SHP77 (cell line): Measurements from ENCODE around the gene UNC5A.
A peak's percentile ranks its signal among the peaks of the same experiment; 100 is the strongest.

Source experiments
- DNase-seq, 2 experiments: peaks; one replicate each; lab custom pipeline; 2025; lab: John Stamatoyannopoulos, UW

The UNC5A gene

DNA sequence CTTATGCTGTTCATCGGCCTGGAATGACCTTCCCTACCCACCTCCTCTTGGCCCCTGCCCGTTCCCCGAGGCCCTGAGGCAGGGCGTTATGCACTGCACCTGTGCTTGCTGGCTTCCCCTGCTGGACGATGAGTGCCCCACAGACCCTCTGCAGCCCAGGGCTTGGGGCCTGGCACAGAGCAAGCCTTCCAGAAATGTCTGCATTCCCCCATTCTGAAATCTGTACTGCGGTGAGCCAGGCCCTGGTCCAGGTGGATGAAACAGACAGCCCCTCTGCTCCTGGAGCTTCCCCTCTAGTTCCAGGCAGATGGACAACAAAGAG, 35.0 kb downstream of the UNC5A start:
- no peak for DNase-seq

DNA sequence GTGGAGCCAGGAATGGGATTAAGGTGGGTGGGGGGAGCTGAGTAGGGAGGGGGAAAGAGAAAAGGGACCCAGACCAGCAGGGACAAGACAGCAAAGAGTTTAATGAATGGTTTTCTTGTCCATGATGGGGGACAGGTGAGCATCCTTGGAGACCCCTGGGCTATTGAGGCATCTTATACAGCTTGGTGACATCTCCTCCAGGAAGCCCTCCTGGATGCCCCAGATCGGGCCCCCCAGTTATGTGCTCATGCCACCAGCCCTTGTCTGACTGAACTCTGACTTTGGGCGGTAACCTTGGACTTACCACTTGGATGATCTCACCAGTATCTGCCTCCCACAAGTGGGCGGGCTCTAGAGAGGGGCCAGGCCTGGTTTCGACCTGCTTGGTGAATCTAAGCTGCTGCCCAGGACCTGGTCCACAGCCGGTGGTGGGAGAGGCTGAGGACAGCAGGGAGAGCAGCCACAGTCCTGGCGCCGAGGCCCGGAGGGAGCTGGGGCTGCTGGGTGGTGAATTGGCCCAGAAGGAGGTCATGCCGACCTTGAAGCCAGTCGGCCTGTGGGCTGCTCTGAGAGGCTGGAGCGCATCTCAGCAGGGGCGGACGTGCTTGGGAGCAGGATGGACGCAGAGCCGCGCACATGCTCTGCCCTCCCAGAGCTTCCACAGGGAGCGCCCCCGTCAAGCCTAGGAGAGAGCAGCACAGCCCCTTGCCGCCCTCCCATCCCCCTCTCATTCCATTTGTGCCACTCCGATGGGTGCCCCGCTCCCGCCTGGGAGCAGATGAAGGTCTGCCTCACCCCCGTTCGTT, 36.2 kb downstream of the UNC5A start:
- no peak for DNase-seq

DNA sequence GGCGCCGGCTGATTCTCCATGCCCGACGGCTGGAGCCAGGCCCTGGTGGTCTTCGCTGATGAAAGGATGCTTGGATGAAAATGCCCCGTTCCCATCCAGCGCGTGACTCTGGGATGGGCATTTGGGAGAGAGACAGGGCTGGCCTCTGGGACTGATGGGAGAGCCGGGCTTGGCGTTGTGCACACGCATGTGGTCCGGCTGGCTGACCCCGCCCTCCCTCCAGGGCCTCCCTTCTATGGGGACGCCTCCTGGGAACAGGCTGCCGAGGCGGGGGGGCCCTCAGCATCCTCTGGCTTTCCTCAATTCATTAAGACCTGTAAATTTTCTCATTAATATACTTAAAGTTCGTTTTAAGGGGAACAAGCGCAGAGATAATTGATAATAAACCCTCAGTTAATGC, 36.8 kb downstream of the UNC5A start:
- no peak for DNase-seq

DNA sequence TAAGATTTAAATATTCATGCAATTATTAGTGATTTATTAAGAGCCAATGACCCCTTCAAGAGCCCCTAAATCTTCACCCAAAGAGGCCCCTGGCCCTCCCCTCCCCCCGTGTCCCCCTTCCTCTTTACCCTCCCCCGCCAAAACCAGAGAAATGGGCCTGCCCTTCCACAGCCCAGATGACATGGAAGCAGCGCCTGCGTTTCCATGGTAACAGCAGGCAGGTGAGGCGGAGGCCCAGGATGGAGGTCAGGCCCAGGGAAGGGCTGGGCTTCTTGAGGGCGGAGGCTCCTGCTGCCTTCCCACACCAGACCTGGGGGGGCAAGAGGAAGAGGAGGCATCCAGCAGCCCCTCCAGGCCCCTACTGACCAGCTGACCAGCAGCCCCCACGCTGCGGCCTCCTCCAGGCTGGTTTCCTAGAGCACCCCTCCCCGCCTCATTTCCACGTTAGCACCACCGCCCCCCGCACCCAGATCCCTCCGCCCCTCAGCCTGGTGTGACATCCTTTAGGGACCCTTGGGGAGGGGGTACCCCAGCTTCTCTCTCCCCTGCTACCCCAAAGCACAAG, 37.4 kb downstream of the UNC5A start:
- no peak for DNase-seq

DNA sequence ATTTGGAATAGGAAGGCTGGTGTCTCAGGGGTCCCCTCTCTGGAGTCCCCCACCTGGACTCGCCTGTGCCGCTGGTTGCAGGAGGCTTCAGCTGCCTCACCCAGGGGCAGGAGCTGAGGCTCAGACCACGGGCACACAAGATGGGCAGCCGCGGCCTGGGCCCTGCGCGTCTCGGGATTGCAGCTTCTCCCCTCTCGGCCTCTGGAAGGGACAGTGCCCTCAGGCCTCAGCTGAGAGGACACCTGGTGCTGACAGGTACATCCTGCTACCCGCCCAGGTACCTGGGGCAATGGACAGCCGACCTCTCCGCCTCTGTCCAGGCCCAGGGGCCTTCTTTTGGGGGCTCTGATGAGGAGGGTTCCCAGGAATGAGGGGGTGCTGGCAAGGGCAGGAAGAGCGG, 38.3 kb downstream of the UNC5A start:
- DNase-seq: no peak

DNA sequence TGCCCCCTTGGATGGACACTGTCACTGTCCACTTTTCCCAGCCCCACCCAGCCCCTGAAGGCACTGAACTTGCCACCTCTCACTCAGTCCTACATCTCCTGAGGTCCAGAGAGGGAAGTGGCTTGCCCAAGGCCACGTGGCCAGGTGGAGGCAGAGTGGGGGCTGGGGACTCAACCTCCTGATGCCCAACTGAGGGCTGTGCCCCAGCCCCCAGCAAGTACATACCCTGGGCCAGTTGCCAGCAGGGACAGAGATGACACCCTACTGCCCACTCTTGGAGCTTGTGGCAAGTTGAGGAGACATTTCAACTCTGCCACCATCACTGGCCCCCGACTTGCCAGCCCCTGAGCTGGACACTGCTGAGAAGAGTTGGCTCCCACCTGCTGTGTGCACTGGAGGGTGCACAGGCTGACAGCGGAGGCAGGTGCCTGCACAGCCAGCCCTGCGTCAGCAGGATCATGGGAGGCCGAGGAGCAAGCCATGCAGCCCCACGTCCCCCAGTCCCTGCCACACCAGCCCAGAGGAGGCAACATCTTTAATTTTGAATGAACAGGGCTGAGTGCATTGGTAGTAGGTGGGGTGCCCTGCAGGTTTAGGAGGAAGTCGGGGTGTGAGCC, 39.4 kb downstream of the UNC5A start:
- DNase-seq: peak; percentile 15 to 23

DNA sequence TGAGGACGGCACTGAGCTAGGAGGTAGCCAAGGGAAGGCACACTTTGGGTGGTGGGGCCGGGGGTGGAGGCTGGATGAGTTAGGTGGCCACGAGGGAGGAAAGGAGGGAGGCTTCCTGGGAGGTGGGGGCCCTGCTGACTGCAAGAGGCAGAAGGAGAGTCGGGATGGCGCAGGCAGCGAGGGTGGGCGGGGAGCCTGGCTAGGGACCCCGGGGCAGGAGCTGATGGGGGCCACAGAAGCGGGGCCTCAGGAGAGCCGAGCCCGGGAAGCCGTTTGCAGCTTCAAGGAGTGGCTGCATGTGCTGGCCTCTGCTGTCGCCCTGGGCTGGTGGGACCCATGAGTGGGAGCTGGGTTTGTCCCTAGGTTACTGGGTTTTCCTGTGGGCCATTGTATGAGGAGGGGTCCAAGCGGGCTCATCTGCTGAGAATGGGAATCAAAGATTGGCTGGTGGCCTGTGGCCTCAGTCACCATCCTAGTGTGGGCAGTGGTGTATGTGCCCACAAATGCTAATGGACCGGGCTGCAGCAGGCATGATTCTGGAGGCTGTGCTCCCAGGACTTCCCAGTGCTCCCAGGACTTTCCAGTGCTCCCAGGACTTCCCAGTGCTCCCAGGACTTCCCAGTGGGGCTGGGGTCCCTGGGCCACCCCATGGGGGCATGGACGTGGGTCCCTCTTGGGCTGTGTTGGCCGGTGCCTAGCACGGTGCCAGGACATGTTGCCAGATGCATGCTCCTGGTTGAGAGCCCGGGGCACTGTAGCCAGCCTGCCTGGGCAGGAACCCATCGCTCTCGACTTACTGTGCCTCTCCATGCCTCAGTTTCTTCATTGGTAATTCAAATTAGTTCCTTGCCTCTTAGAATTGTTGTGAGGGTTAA, 40.2 kb downstream of the UNC5A start:
- no peak for DNase-seq

DNA sequence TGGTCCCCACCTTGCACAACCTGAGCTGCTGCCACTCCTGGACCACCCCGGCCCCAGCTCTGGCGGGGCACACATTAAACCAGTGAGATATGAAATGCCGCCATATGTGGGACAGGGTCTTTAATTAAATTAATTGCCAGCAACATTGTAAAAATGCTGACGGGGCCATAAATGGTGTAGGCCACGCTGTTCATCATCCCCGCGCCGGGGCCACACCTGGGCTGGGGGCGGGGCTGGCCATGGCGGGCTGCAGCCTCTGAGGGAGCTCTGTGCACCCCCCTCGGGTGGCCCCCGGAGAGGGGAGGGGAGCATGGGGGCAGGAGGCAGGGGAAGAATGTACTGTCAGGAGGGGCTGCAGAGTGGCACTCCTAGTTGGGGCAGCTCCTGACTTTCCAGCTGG, 41.0 kb downstream of the UNC5A start:
- DNase-seq: no peak

DNA sequence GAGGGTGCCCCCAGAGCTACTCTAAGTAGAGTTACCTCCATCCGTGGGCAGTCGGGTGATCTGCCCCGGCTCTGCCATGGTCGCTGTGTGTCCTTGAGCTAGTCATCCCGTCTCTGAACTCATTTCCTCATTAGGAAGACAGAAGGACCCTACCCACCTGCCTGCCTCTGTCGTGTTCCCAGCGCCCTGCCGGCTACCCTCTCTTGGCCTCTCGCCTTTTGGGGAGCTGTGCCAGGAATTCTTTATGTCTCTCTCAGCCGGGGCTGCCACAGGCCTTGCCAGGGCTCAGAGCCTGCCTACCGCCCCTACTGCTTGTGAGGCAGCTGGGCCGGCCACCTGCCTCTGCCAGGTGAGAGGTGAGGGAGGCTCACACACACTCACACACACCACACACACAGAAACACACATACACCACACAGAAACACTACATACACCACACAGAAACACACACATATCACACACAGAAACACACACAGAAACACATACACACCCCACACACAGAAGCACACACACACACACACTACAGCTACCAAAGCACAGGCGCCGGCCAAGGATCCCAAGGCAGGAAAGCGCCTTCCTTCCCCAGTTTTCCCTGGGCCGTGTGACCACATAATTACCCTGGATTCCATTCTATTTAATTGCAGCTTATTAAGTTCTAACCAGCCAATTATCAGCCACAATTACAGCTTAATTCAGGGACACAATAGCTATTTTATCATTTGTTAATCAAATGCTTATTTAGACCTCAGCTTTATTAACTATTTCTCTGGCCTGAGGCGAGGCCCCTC, 41.7 kb downstream of the UNC5A start:
- peak; percentile 16 to 40 for DNase-seq

DNA sequence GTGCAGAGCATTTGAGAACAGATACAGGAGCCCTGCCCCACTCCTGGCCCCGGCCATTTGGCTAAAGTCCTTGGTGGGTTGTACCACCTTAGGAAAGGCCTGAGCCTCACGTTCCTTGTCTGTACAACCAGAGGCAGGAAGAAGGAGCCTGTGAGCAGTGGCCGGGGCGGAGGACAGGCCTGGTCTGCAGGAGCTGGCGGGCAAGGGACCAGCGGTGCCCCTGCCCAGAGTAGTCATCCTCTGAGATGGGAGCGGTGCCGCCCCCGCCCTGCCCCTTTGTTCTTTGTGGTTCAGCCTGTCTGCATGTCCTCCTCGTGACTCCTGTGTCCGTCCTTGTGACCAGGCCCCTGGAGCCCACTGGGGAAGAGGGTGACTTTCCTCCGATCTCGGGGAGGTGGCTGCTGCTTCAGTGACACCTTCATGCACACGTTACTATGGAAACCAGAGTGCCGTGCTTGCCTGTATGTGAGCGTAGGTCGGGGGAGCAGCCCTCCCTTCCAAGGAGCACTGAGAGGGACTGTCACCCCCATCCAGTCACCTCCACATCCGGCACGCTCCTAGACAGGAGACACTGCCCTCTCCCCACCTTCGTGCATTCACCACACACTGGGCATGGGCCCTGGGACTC, 42.9 kb downstream of the UNC5A start:
- DNase-seq: no peak

DNA sequence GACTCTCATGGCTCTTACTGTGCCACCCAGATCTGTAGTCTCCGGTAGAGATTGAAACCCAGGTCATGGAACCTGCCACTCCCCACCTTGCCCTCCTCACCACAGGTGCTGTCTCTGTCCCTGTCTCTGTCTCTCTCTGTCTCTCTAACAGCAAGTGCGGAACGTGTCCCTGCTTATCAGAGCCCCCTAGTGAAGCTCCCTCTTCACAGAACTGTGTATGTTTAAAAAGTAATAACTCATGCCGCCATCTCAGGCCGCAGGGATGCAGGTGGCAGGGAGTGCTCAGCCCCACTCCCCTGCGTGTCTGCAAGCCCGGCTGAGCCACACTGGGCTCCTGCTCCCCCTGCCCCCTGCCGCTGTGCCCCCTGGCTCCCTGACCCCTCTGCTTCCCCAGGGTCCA, 43.8 kb downstream of the UNC5A start:
- DNase-seq: no peak

DNA sequence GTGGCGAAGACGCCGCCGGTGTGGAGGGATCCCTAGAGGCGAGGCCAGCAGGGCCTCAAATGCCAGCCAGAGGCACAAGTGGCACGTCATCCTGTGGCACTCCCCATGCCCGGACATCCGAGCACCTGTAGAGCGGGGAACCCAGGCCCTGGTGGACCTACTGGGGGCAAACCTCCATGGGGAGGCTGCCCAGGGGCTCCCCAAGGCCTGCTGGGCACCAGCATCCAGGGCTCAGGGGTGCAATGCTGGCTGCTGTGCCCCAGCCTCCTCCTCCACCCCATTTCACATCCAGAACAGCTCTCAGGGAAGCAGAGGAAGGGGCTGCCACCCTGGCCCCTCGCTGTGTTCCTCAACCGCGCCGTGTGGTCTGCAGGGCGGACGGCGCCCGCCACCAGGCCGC, 45.2 kb downstream of the UNC5A start:
- DNase-seq: no peak

DNA sequence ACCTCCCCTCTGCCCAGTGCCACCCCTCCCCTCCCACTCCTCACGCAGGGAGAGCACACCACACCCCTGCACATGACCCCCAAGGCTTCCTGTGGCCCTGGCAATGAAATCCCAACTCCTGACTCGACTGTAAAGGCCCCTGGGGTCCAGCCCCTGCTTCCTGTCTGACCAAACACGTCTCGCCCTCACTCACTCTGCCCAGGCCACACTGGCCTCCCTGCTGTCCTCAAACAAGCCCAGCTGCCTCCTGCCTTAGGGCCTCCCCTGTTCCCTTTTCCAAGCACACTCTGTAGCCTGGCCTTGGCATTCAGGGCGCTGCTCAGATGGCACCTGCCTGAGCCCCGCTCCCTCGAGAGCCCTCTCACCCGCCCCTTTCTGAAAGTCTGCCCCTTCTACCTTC, 46.4 kb downstream of the UNC5A start:
- DNase-seq: no peak

DNA sequence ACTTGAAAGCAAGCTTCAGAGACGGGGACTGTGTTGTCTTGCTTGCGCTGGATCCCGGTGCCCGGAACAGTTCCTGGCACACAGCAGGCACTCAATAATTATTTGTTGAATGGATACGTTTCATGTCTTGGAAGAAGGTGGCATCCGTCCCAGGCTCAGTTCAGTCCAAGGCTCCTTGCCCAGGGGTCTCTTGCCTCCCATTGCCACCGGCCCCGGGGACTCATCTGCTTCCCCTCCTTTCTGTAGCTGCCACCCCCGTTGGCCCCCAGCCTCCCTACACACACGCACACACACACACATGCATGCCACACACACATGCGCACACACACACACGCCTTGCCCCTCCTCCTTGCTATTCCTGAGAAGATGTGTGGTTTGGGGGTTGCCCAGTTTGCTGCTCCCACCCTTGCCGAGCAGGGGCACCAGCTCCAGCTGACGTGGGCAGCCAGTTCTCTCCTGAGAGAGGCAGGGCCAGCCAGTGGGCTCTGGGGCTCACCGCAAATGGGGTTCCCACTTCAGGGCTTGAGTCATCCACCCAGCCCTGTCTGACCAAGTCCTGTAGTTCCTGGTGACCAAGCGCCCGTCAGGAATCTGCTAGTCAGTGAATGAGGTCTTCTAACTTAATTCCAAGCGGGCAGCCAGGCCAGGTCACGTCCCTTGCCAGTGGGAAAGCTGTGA, 47.0 kb downstream of the UNC5A start:
- DNase-seq: no peak

DNA sequence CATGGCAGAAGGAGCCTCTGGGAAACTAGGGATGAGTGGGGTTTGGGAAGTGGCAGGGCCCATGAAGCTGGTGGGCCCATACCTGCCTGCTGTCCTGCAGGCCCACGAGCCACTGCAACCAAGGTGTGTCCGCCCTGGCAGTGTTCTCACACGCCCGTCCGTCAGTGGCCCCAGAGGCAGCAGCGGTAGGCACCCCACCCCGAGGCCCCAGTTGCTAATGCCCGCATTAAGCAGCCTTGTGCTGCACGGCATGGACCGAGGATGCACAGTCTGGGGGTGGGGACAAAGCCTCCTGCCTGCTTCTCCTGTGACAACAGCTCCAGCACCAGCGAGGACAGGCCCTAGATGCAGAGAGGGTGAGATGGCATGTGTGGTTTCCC, 47.5 kb downstream of the UNC5A start:
- no peak for DNase-seq

DNA sequence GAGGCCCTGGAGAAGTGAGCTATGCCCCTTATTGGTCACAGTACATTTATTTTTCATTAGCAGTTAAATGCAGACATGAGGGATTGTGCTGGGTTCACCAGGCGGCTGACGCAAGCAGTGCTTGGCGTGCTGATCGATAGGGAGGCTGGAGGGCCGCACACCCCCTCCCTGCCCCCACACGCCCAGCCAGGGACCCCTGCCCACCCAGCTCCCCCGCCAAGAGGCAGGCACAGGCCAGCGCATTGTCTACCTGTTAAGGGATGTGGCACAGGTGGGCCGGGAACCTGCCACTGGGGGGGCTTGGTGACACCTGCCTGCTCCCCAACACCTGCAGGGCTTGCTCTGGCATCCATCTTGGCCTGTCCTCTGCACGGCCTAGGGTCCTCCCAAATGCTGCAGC, 49.6 kb downstream of the UNC5A start:
- no peak for DNase-seq

DNA sequence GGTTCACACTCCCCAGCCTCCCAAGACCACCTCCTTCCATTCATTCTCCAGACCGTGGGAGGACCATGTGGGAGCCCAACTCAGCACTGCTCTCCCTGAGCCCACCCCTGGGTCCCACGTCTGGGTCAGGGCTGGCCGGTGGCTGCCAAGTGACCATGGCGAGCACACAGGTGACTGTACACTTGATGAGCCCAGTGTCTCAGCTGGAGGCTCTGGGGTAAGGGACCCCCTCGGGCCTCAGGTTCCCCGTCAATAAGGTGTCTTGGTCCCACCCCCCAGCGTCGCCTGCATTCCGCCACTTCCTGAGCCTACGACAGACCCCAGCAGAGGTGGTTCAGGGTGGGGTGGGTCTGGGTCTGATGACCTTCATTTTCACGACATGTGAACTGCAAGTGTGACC, 50.0 kb downstream of the UNC5A start:
- DNase-seq: no peak

DNA sequence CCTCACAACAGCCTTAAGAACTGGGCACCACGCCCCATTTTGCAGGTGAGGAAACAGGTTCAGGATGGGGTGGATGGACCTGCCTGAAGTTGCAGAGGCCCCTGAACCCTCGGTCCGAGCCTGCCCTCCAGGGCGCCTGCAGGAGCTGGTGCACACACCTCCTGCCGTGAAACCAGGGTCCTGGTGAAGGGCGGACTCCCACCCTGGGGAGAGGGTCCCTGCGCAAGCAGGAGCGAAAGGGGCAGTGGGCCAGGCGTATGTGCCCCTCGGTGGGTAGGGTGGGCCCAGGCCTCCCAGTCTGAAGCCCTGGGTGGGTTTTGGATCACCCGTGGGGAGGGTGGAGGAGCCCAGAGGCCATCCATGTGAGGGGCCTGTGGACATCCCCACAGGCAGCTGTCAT, 50.9 kb downstream of the UNC5A start:
- no peak for DNase-seq

DNA sequence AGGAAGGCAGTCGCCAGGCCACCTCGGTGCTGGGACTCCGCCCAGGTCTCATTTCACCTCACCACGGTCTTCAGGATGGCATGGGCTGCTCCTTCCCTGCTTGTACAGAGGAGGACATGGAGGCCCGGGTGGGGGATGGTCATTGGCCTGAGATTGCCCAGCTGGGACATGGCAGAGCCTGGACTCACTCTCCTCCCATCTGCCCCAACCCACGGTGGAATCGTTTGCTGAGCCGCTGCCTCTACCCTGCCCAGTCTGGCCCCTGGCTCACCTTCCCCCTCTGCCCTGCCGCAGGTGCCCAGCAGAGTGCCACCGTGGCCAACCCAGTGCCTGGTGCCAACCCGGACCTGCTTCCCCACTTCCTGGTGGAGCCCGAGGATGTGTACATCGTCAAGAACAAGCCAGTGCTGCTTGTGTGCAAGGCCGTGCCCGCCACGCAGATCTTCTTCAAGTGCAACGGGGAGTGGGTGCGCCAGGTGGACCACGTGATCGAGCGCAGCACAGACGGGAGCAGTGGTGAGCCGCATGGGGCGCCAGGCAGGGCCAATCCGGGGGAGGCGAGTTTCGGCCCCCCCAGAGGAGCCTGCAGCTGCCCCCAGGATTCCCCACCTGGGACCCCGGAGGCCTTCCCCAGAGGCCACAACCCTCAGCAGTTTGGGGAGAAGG, 52.1 kb downstream of the UNC5A start:
- DNase-seq: no peak

DNA sequence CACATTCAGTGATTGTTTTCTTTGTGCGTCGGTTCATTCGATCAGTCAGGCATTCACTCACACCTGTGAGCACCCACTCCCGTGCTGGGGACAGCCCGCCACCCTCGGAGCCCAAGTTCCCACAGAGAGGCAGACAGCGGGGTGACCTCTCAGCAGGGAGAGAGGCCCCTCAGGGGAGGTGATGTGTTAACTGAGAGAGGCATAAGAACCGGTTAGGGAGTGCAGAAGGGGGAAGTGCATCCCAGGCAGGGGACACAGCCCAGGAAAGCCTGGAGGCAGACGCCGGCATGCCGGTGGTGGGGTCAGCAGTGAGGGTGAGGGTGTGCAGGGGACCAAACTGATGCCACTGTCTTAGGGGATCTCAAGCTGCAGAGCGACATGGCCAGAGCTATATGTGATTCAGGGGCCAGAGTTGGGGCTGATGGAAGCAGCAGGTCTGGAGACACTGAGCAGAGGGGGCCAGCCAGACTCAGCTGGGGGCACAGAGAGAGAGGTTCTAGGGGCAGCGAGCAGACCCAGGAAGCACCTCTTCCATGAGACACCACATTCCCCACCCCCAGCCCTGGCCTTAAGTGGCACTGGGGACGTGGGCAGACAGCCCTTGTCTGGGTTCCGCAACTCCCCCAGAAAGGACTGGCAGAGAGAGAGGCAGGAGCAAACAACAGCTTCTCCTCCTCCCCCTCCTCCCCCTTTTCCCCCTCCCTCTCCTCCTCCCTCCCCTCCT, 52.8 kb downstream of the UNC5A start:
- DNase-seq: no peak
